Breast epithelium (tissue), 4 donors: Measurements from ENCODE around the gene ENOSF1. TPM values are rescaled to one million over a fixed set of nuclear protein-coding genes. Genes with fewer than 3 reads are reported as not detected.

ENCODE experiments used
- DNase-seq, 2 donors: peaks; one replicate each; pipeline ENCODE4 v3.0.0-alpha.2; 2019; ENCODE audit warnings: low spot score in 2 of 2
- H3K27ac ChIP-seq, 2 donors: fragments of 200-600 bp; sonication (generic) in 1 of 2; one replicate each; pipeline ENCODE4 v1.5.1; 2016 to 2019; ENCODE audit warnings: mild to moderate bottlenecking in 1 of 2
- H3K27me3 ChIP-seq, 2 donors: fragments of 200-600 bp; sonication (generic) in 1 of 2; one replicate each; pipeline versions ENCODE4 v1.5.1 to v1.6.0; 2017 to 2019; ENCODE audit warnings: control low read depth in 1 of 2, mild to moderate bottlenecking in 1 of 2
- H3K36me3 ChIP-seq: fragments of 200-600 bp; one replicate; pipeline ENCODE4 v1.5.1; 2019
- H3K4me1 ChIP-seq, 2 donors: fragments of 200-600 bp; sonication (generic); one replicate each; pipeline ENCODE4 v1.5.1; 2016 to 2019; ENCODE audit warnings: control low read depth in 1 of 2
- H3K4me3 ChIP-seq, 3 donors: fragments of 200-600 bp; sonication (generic); 1 replicate in 2 of 3; 2 replicates in 1 of 3; pipeline ENCODE4 v1.5.1; 2016 to 2019; ENCODE audit warnings: mild to moderate bottlenecking in 3 of 3, moderate library complexity in 2 of 3
- H3K9me3 ChIP-seq, 2 donors: fragments of 200-600 bp; sonication (generic) in 1 of 2; one replicate each; pipeline ENCODE4 v1.5.1; 2016 to 2019; ENCODE audit warnings: control low read depth in 1 of 2
- CTCF ChIP-seq, 3 donors: fragments of 450-650 bp; IDR thresholded peaks; one replicate each; pipeline ENCODE4 v1.5.1; 2016 to 2017; ENCODE audit warnings: antibody characterized with exemption in 3 of 3, mild to moderate bottlenecking in 3 of 3, moderate library complexity in 3 of 3
- POLR2A ChIP-seq: fragments of 450-650 bp; IDR thresholded peaks from one replicate; pipeline ENCODE4 v1.6.1; 2016; ENCODE audit warnings: antibody characterized with exemption, mild to moderate bottlenecking, moderate library complexity
- POLR2AphosphoS5 ChIP-seq, 3 donors: sonication (generic); formaldehyde crosslinking; IDR thresholded peaks; one replicate each; pipeline ENCODE4 v1.6.1; 2017; ENCODE audit warnings: antibody characterized with exemption in 3 of 3
- intact Hi-C: fragments of 100-400 bp; cut with DNase I; formaldehyde crosslinking; loops from one replicate; pipeline ENCODE4 v1.15.1; 2023; ENCODE audit warnings: low total_unique reads
- total RNA-seq, 3 donors: library from RNA; depleted of rRNA; stranded (reverse); fragments of >200 nt; gene quantifications; one replicate each; pipeline ENCODE4 v1.1.0, GENCODE V29; 2016

The ENOSF1 gene
- total RNA-seq, 3 donors from 2014 or later: 49.4 to 96.0 (median 90.1) TPM

- no peak for TF ChIP-seq CTCF (IDR thresholded peaks at IDR 0.05)
- DNase-seq: no peak
- no peaks in the 10 kb centered on the region for H3K4me1 ChIP-seq
- H3K9me3 ChIP-seq: no peaks in the 10 kb centered on the region
- intact Hi-C loops: no loop called here
- H3K27me3 ChIP-seq: no peaks in the 10 kb centered on the region
- no peaks in the 10 kb centered on the region for H3K36me3 ChIP-seq
- H3K4me3 ChIP-seq: no peak overlapping the region
- no peak overlapping the region for H3K27ac ChIP-seq
Observed at GRCh38 chr18:668260-668659, 44.2 kb downstream of the ENOSF1 start.

- Histone ChIP-seq H3K9me3 (no peaks in the 10 kb centered on the region), H3K36me3 (no peaks in the 10 kb centered on the region), H3K4me3 (no peak overlapping the region), H3K27ac (no peak overlapping the region), H3K4me1 (no peaks in the 10 kb centered on the region), H3K27me3 (no peaks in the 10 kb centered on the region)
- DNase-seq: no peak
- TF ChIP-seq POLR2AphosphoS5 (IDR thresholded peaks at IDR 0.05) (no peak), POLR2A (no peak), CTCF (IDR thresholded peaks at IDR 0.05) (no peak)
- intact Hi-C loops: no loop called here
Observed at GRCh38 chr18:666628-667027, 45.8 kb downstream of the ENOSF1 start.

GRCh38 chr18:666177-666576, 46.3 kb downstream of the ENOSF1 start:
- Histone ChIP-seq H3K9me3 (no peaks in the 10 kb centered on the region), H3K36me3 (no peaks in the 10 kb centered on the region), H3K27me3 (no peaks in the 10 kb centered on the region), H3K4me3 (no peak overlapping the region), H3K4me1 (no peaks in the 10 kb centered on the region), H3K27ac (no peak overlapping the region)
- TF ChIP-seq POLR2A: no peak
- TF ChIP-seq POLR2AphosphoS5 (IDR thresholded peaks at IDR 0.05): no peak
- TF ChIP-seq CTCF (IDR thresholded peaks at IDR 0.05): no peak
- intact Hi-C loops: no loop called here
- DNase-seq: no peak

- H3K27me3 ChIP-seq: no peaks in the 10 kb centered on the region
- intact Hi-C loops: no loop called here
- H3K9me3 ChIP-seq: no peaks in the 10 kb centered on the region
- H3K36me3 ChIP-seq: no peaks in the 10 kb centered on the region
- no peak overlapping the region for H3K4me3 ChIP-seq
- DNase-seq: no peak
- H3K4me1 ChIP-seq: no peaks in the 10 kb centered on the region
- TF ChIP-seq CTCF (IDR thresholded peaks at IDR 0.05) (no peak), POLR2A (no peak), POLR2AphosphoS5 (IDR thresholded peaks at IDR 0.05) (no peak)
- H3K27ac ChIP-seq: no peak overlapping the region
Observed at GRCh38 chr18:662197-662596, 50.2 kb downstream of the ENOSF1 start.

DNA sequence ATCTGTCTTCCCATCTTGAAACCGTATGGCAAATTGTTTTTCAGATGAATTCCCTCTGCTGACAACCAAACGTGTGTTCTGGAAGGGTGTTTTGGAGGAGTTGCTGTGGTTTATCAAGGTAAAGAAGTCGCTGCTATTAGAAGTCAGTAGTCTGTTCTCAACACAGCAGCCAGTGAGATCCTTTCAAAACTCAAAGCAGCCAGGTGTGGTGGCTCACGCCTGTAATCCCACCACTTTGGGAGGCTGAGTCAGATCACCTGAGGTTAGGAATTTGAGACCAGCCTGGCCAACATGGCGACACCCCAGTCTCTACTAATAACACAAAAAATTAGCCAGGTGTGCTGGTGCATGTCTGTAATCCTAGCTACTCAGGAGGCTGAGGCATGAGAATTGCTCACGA, 52.8 kb downstream of the ENOSF1 start:
- intact Hi-C loops: no loop called here
- Histone ChIP-seq H3K27ac (no peak overlapping the region), H3K36me3 (no peaks in the 10 kb centered on the region)

More for the DNA sequence above, 52.8 kb downstream of the ENOSF1 start:
- no peaks in the 10 kb centered on the region for H3K9me3 ChIP-seq
- H3K4me3 ChIP-seq: no peak overlapping the region
- no peaks in the 10 kb centered on the region for H3K27me3 ChIP-seq
- no peaks in the 10 kb centered on the region for H3K4me1 ChIP-seq
- no peak for TF ChIP-seq POLR2AphosphoS5 (IDR thresholded peaks at IDR 0.05)
- no peak for TF ChIP-seq CTCF (IDR thresholded peaks at IDR 0.05)
- no peak for TF ChIP-seq POLR2A
- DNase-seq: no peak
